BJ (cell line): Measurements from ENCODE around the gene BOLA2B. TPM values are rescaled to one million over a fixed set of nuclear protein-coding genes. Genes with fewer than 3 reads are reported as not detected.

Source experiments
- CTCF ChIA-PET: fragments of 350-600 bp; formaldehyde crosslinking; extraction: SDS; loops from one replicate; lab custom pipeline; 2021; ENCODE audit warnings: antibody characterized with exemption, inconsistent platforms; lab: Yijun Ruan, JAX
- POLR2A ChIA-PET: fragments of 300-600 bp; sonication (Branson Sonifier 250); formaldehyde crosslinking; extraction: SDS; loops from one replicate; lab custom pipeline; 2021; ENCODE audit warnings: antibody characterized with exemption; lab: Charles Lee
- DNase-seq: peaks from one replicate; pipeline ENCODE4 v3.0.0-alpha.2; 2011; ENCODE audit warnings: low read depth
- H3K27me3 ChIP-seq: 2 replicates; pipeline ENCODE4 v1.6.0; 2011; ENCODE audit warnings: low read length; ENCODE audit not compliant: control insufficient read depth, insufficient read depth
- H3K36me3 ChIP-seq: 2 replicates; pipeline ENCODE4 v1.5.1; 2011; ENCODE audit warnings: low read length; ENCODE audit not compliant: control insufficient read depth, insufficient read depth
- H3K4me3 ChIP-seq: 2 replicates; pipeline ENCODE4 v1.5.1; 2011; ENCODE audit warnings: low read depth, mild to moderate bottlenecking, control low read depth, low read length
- polyA plus RNA-seq: library from polyadenylated mRNA; depleted of rRNA; stranded (reverse); fragments of >200 nt; gene quantifications from 2 replicates; pipeline ENCODE4 v1.2.3, GENCODE V29; 2011; rRNA removed
- small RNA-seq: library from RNA; depleted of rRNA; stranded (forward); fragments of <200 nt; gene quantifications from one replicate; pipeline ENCODE3, GENCODE V24; 2012; ENCODE audit warnings: low replicate concordance, low read depth; ENCODE audit not compliant: insufficient read length
- TF ChIP-seq, protein P1 (sequence below): IDR thresholded peaks from 2 replicates; pipeline ENCODE4 v1.5.1; 2011; ENCODE audit warnings: low read depth, mild to moderate bottlenecking, control low read depth, inconsistent platforms, low read length, moderate library complexity; ENCODE audit not compliant: insufficient read depth

Gene BOLA2B
- polyA plus RNA-seq, 1 experiment: 50.2 TPM

DNA sequence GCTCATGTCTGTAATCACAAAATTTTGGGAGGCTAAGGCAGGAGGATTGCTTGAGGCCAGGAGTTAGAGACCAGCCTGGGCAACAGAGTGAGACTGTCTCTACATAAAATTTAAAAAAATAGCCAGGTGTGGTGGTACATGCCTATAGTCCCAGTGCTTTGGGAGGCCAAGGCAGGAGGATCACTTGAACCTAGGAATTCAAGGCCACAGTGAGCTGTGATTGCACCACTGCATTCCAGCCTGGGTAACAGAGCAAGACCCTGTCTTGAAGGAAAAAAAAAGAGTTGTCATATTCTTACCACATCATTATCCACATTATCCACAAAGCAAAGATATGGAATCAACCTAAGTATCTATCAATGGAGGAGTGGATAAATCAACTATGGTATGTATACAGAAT, 49.4 kb downstream of the BOLA2B start:
- Histone ChIP-seq H3K36me3 (no peaks in the 10 kb centered on the region), H3K4me3 (no peak overlapping the region), H3K27me3 (no peaks in the 10 kb centered on the region)
- POLR2A ChIA-PET: no interaction called here
- DNase-seq: no peak
- TF ChIP-seq, protein P1, sequence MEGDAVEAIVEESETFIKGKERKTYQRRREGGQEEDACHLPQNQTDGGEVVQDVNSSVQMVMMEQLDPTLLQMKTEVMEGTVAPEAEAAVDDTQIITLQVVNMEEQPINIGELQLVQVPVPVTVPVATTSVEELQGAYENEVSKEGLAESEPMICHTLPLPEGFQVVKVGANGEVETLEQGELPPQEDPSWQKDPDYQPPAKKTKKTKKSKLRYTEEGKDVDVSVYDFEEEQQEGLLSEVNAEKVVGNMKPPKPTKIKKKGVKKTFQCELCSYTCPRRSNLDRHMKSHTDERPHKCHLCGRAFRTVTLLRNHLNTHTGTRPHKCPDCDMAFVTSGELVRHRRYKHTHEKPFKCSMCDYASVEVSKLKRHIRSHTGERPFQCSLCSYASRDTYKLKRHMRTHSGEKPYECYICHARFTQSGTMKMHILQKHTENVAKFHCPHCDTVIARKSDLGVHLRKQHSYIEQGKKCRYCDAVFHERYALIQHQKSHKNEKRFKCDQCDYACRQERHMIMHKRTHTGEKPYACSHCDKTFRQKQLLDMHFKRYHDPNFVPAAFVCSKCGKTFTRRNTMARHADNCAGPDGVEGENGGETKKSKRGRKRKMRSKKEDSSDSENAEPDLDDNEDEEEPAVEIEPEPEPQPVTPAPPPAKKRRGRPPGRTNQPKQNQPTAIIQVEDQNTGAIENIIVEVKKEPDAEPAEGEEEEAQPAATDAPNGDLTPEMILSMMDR: no peak
- CTCF ChIA-PET: no interaction called here

DNA sequence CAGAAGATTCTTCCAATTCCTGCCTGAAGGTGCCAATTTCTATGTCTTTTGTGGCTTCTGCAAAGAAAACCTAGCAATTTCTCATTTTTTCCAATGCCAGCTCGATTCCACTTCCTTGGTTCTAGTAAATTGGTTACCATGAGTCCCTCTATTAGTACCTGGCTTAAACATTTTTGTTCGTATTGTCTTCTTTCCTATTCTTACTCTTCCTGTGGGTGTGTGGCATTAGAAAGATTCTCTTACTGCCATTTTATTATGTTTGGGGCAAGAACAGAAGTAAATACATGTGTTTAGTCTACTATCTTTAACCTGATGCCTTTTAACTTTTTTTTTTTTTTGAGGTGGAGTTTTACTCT, 50.1 kb downstream of the BOLA2B start:
- H3K27me3 ChIP-seq: no peaks in the 10 kb centered on the region
- H3K4me3 ChIP-seq: no peak overlapping the region
- DNase-seq: no peak
- H3K36me3 ChIP-seq: no peaks in the 10 kb centered on the region
- TF ChIP-seq, protein P1: no peak
- ChIA-PET POLR2A (no interaction called here), CTCF (interaction anchor here (1.3 kb wide), 1 partner anchor 268 kb away, joined by 3 read pairs; no protein-coding TSS in a partner anchor)

Small RNA genes lying within 50 kb of the gene (small RNA-seq; reads per million reads assigned to genes)
- not detected for gene AC106782.4

Other genes with a start within 250 kb of the BOLA2B start
- gene TMEM219, start 231.6 kb downstream of the BOLA2B start, polyA plus RNA-seq: 112 and 146 TPM in 2 replicates
- 17.4 and 24.3 TPM in 2 replicates for gene TAOK2, start 219.8 kb downstream of the BOLA2B start, polyA plus RNA-seq
- gene HIRIP3, start 198.0 kb downstream of the BOLA2B start, polyA plus RNA-seq: 7.7 and 9.6 TPM in 2 replicates
- 34.5 and 35.6 TPM in 2 replicates for gene INO80E, start 197.4 kb downstream of the BOLA2B start, polyA plus RNA-seq
- 0.26 and 0.64 TPM in 2 replicates for gene DOC2A, start 182.6 kb downstream of the BOLA2B start, polyA plus RNA-seq
- gene C16orf92, start 170.5 kb downstream of the BOLA2B start, polyA plus RNA-seq: not detected in 2 replicates
- 0.06 and 0.13 TPM in 2 replicates for gene TLCD3B, start 162.4 kb downstream of the BOLA2B start, polyA plus RNA-seq
- 754 and 1,788 TPM in 2 replicates for gene ALDOA, start 127.9 kb downstream of the BOLA2B start, polyA plus RNA-seq
- gene PPP4C, start 117.7 kb downstream of the BOLA2B start, polyA plus RNA-seq: 143 and 209 TPM in 2 replicates
- 0.04 TPM in 2 replicates for gene TBX6, start 101.7 kb downstream of the BOLA2B start, polyA plus RNA-seq
- 34.6 and 49.1 TPM in 2 replicates for gene YPEL3, start 97.5 kb downstream of the BOLA2B start, polyA plus RNA-seq
- 1.2 and 2.0 TPM in 2 replicates for gene GDPD3, start 80.1 kb downstream of the BOLA2B start, polyA plus RNA-seq
- gene MAPK3, start 70.4 kb downstream of the BOLA2B start, polyA plus RNA-seq: 94.8 and 168 TPM in 2 replicates
- gene CORO1A, start 10.1 kb downstream of the BOLA2B start, polyA plus RNA-seq: 1.6 and 2.6 TPM in 2 replicates
- gene SLX1A, start 209 bp upstream of the BOLA2B start, polyA plus RNA-seq: 7.5 and 19.8 TPM in 2 replicates
- 6.2 TPM in 2 replicates for gene SULT1A3, start 5.6 kb upstream of the BOLA2B start, polyA plus RNA-seq
- gene NPIPB13, start 54.8 kb upstream of the BOLA2B start, polyA plus RNA-seq: 0.92 and 0.93 TPM in 2 replicates
- gene CD2BP2, start 161.6 kb upstream of the BOLA2B start, polyA plus RNA-seq: 48.2 and 50.3 TPM in 2 replicates
- gene TBC1D10B, start 176.8 kb upstream of the BOLA2B start, polyA plus RNA-seq: 11.3 and 16.5 TPM in 2 replicates
- gene MYL11, start 181.1 kb upstream of the BOLA2B start, polyA plus RNA-seq: 0.59 and 0.69 TPM in 2 replicates
- 0.17 and 0.22 TPM in 2 replicates for gene SEPTIN1, start 188.9 kb upstream of the BOLA2B start, polyA plus RNA-seq
- 2.8 and 4.6 TPM in 2 replicates for gene ZNF48, start 201.8 kb upstream of the BOLA2B start, polyA plus RNA-seq
- gene ZNF771, start 213.9 kb upstream of the BOLA2B start, polyA plus RNA-seq: 6.8 and 7.9 TPM in 2 replicates
- 27.5 and 33.9 TPM in 2 replicates for gene DCTPP1, start 236.4 kb upstream of the BOLA2B start, polyA plus RNA-seq